Activated CD4-positive, alpha-beta T cell treated with anti-CD3 and anti-CD28 coated beads, Interleukin-2, Interleukin-6, amounts not matched to agents 100 ng/mL and 50 ng/mL, durations not matched to agents 16 hours and 8 hours (primary cell): Measurements from ENCODE around the gene PRKCE.

ENCODE experiments used
- DNase-seq: peaks from one replicate; pipeline ENCODE4 v3.0.0-alpha.2; 2020

PRKCE gene

DNA sequence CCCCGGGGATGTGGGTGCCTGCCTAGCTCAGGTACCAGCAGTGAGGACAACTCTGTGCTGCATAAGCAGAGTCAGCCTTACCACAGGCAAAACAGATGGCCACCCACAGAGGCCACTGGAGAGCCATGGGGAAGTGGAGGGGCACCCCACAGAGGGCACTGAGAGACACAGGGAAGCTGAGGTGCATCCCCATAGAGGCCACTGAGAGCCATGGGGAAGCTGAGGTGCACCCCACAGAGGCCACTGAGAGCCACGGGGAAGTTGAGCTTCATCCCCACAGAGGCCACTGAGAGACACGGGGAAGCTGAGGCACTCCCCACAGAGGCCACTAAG, 511.6 kb downstream of the PRKCE start:
- no peak for DNase-seq

GRCh38 chr2:46163804-46164528, 512.5 kb downstream of the PRKCE start:
- no peak for DNase-seq

DNA sequence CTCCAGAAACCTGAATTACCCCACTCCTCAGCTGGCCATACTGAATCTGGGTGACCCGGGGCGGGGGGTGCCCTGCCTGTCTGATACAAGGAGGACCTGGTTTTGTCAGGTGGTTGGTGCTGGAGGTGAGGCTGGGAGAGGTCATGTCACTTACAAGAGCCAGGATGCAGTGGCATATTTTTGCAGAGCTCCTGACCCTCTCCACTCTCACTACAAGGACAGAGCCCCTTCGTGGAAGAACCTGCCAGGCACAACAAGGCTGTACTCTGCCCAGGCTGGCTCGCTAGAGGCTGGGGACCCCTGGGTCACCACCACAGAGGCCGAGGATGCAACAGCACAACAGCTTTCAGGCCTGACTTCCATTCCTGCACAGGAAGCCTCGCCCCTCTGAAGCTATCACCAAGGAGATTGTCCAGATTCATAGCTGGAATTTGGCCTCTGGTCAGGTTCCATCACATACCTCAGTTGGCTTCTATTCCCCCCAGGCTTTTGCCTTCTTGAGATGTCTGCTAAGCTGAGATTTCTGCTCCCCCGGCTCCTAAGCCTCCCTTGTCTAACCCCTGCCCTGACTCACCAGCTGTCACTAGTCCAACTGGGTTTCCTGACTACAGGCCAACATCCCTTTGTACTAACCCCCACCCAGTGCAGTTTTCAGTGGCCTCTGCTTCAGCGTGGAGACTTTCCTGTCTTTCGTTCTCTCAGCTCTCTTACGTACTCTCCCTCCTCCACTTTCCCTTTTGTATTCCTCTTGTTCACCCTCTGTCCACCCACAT, 513.2 kb downstream of the PRKCE start:
- no peak for DNase-seq

- no peak for DNase-seq
Observed at GRCh38 chr2:46165916-46166315, 514.4 kb downstream of the PRKCE start.

GRCh38 chr2:46167406-46167805, 515.9 kb downstream of the PRKCE start:
- no peak for DNase-seq

- DNase-seq = no peak
Observed at GRCh38 chr2:46167924-46168323, 516.4 kb downstream of the PRKCE start.

GRCh38 chr2:46169467-46169866, 518.0 kb downstream of the PRKCE start:
- DNase-seq = no peak

GRCh38 chr2:46170026-46170425, 518.6 kb downstream of the PRKCE start:
- no peak for DNase-seq

GRCh38 chr2:46170611-46171350, 519.3 kb downstream of the PRKCE start:
- no peak for DNase-seq

- no peak for DNase-seq
Observed at GRCh38 chr2:46171411-46171953, 520.0 kb downstream of the PRKCE start.

DNA sequence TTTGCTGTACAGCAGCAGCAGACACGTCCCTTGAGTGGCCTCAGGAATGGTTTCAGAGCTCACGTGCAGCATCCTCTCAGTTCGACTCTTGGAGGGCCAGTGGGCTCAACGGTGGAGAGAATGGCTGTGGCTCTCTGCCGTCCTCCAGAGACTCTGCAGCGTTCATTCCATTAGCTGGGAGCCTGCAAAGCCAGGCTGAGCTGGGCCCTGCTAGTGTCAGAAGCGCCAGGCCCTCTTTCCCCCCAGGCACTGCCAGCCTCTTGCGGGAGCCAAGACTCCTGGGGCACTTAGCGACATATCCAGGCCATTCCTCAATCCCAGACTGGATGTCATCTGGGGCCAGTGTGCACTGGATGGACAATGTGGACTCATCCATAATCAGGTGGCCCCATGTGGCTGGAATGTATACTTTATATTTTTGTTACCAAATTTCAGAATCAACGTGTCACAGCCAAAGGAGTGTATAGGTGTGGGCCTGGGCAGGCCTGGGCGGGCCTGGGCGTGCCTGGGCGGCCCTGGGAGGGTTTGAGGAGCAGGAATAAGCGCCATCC, 520.6 kb downstream of the PRKCE start:
- no peak for DNase-seq

GRCh38 chr2:46173030-46173429, 521.6 kb downstream of the PRKCE start:
- no peak for DNase-seq

DNA sequence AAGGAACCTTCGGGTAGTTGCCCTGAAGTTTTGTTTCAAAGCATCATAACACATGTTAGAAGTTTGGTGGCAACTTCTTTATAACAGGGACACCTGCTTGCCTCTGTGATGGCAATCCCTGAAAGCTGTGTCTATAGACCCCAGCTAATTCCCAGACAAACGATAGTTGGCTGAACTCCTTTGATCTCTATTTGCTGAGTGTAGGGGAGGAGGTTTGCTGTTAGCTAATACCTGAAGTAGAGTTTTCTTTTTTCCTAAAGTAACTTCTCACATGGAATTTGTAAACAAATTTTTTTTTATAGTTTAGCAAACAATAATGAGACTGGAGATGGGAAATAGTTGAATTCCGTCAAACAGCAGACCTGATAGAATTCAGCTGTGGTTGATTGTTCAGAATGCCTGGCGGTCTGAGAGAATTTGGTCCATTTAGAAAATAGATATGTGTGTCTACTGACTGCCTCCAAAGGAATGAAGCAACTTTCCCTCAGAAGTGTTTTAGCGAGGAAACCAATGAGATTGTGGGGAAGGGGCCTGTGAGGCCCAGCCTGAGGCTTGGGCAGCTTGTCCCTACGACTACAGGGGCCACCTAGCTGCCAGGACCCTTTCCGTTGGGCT, 522.3 kb downstream of the PRKCE start:
- no peak for DNase-seq

DNA sequence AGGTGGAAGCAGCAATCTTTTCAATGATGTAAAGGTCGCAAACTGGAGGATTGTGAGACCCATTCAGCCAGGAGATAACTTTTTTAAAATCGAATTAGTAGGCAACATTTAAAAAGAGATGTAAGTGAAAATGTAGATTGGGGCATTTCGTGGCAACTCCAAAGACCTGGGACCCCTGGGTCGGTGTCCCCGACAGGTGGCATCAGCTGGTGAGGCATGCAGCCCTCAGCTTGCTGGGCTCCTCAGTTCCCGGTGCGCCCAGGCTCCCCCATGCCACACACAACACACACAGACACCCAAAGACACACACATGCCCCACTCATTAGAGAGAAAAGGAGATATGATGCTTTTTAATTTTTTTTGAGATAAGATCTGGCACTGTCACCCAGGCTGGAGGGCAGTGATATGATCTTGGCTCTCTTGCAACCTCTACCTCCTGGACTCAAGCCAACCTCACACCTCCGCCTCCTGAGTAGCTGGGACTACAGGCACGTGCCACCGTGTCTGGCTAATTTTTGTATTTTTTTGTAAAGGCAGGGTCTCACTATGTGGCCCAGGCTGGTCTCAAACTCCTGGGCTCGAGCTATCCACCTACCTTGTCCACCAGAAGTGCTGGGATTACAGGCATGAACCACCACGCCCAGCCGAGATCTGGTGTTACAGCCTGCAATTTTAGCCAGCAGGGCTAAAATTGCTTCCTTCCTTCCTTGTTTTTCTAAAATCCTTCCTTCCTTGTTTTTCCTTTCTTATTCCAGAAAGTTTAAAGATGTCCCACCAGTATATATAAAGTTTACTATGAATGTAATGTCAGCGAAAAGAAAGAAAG, 523.1 kb downstream of the PRKCE start:
- DNase-seq = no peak

DNA sequence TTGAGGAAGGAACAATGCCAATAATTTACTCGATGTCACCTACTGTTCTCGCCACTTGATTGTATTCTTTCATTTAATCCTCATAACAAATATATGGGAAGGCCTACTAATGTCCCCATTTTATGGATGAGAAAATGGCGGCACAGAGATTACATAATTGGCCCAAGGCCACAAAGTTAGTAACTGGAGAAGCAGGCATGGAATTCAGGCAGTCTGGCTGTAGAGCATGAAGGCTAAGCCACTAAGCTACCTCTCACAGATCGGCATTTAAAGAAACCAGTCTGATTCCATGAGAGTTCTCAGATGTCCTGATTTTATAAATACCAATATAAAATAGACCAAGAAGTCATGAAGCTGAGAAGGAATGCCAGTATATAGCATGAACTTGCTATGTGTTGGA, 523.9 kb downstream of the PRKCE start:
- DNase-seq = no peak

DNA sequence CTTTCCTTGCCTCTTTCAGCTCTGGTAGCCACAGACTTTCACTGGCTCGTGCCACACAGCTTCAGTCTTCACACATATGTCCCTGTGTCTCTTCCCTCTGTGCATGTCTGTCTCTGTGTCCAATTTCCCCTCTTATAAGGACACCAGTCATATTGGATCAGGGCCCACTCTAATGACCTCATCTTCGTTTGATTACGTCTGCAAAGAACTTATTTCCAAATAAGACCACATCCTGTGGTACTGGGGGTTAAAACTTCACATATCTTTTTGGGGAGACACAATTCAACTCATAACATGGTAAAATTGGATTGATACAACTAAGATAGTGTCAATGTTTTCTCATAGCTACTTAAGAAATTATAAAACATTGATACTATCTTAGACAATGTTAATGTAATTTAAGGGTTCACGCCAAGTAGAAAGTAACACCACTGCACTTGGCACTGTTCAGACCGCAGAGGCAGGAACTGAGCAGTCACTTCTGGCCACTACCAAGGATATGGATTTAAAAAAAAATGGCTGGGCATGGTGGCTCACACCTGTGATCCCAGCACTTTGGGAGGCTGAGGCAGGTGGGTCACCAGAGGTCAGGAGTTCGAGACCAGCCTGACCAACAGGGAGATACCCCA, 526.1 kb downstream of the PRKCE start:
- DNase-seq = no peak

GRCh38 chr2:46179037-46179621, 527.7 kb downstream of the PRKCE start:
- peak; percentile 64 for DNase-seq

GRCh38 chr2:46180189-46180588, 528.7 kb downstream of the PRKCE start:
- no peak for DNase-seq

GRCh38 chr2:46181306-46181705, 529.8 kb downstream of the PRKCE start:
- no peak for DNase-seq

DNA sequence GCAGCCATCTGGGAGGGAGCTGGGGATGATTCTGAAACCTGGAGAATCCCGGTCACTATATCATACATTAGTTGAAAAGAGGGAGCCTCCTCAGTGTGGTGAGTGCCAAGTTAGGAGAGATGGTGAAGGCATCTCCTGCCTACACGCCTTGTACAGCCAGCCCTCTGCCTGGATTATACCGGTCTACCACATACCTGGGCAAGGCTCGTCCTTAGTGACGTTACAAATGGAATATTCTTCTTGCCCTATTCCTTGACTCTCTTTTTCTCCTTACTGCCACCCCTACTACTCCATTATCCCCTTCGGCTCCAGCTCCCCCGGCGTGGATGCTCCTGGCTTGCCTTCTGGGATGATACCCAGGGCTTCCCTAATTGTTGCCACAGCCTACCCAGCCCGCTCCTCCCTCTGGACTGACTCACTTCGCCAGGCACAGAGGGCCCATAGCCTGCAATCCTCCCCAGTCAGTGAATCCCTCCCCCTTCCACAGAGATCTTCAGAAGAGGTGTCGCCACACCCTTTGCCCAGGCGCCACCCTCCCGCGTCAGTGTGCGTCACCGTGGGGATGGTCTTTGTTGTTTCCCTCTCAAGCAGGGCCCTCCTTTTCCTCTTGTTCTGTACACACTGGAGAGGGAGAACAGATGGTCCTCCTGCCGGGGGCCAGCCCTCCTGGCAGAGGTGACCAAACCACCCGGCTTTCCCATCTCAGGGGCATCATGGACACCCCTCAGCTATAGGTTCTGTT, 530.5 kb downstream of the PRKCE start:
- DNase-seq = no peak
